ENCODE results near the gene KRT78.
"Not testable (repeated sequence)": the region's sequence is repeated elsewhere in the genome, so short reads cannot be mapped to it uniquely, and the experiment has no call there.

The KRT78 gene

GRCh38 chr12:52848661-52849255, at the start of gene KRT78:
Gene KRT78 (minus strand): TSS chr12:52848994. CDS start chr12:52848930, 64 bp downstream.
- peaks cover 3% of the 10 kb centered on the region for H3K4me1 Mint-ChIP-seq (ENCODE audit: low read depth)
- H3K36me3 Mint-ChIP-seq (ENCODE audit: low read depth), result no peaks in the 10 kb centered on the region
- H3K27me3 Mint-ChIP-seq (ENCODE audit: low read depth), result peaks cover 15% of the 10 kb centered on the region
- H3K27ac Mint-ChIP-seq, result no peak within 1 kb of the TSS
- no peaks in the 10 kb centered on the region for H3K9me3 Mint-ChIP-seq
- no peak within 1 kb of the TSS for H3K4me3 Mint-ChIP-seq

- Mint-ChIP-seq H3K27ac (no peak overlapping the region), H3K27me3 (ENCODE audit: low read depth) (no peaks in the 10 kb centered on the region), H3K36me3 (ENCODE audit: low read depth) (no peaks in the 10 kb centered on the region), H3K4me1 (ENCODE audit: low read depth) (no peaks in the 10 kb centered on the region), H3K9me3 (no peaks in the 10 kb centered on the region), H3K4me3 (no peak overlapping the region)
Measured at GRCh38 chr12:52896190-52897100, 47.7 kb upstream of the KRT78 start.

GRCh38 chr12:52895726-52896189, 47.0 kb upstream of the KRT78 start:
- Mint-ChIP-seq H3K9me3 (no peaks in the 10 kb centered on the region), H3K4me3 (no peak overlapping the region), H3K27me3 (ENCODE audit: low read depth) (no peaks in the 10 kb centered on the region), H3K27ac (no peak overlapping the region), H3K4me1 (ENCODE audit: low read depth) (no peaks in the 10 kb centered on the region), H3K36me3 (ENCODE audit: low read depth) (no peaks in the 10 kb centered on the region)

- no peaks in the 10 kb centered on the region for H3K4me1 Mint-ChIP-seq (ENCODE audit: low read depth)
- H3K4me3 Mint-ChIP-seq, result no peak overlapping the region
- no peaks in the 10 kb centered on the region for H3K9me3 Mint-ChIP-seq
- no peaks in the 10 kb centered on the region for H3K27me3 Mint-ChIP-seq (ENCODE audit: low read depth)
- H3K27ac Mint-ChIP-seq, result no peak overlapping the region
- H3K36me3 Mint-ChIP-seq (ENCODE audit: low read depth), result no peaks in the 10 kb centered on the region
Measured at GRCh38 chr12:52892974-52893373, 44.2 kb upstream of the KRT78 start.

- Mint-ChIP-seq H3K4me1 (ENCODE audit: low read depth) (no peaks in the 10 kb centered on the region), H3K4me3 (no peak overlapping the region), H3K9me3 (no peaks in the 10 kb centered on the region), H3K36me3 (ENCODE audit: low read depth) (no peaks in the 10 kb centered on the region), H3K27ac (no peak overlapping the region), H3K27me3 (ENCODE audit: low read depth) (no peaks in the 10 kb centered on the region)
Measured at GRCh38 chr12:52892207-52892852, 43.5 kb upstream of the KRT78 start.

- H3K4me1 Mint-ChIP-seq (ENCODE audit: low read depth), result no peaks in the 10 kb centered on the region
- H3K27ac Mint-ChIP-seq, result no peak overlapping the region
- H3K9me3 Mint-ChIP-seq, result no peaks in the 10 kb centered on the region
- H3K27me3 Mint-ChIP-seq (ENCODE audit: low read depth), result no peaks in the 10 kb centered on the region
- H3K36me3 Mint-ChIP-seq (ENCODE audit: low read depth), result no peaks in the 10 kb centered on the region
- no peak overlapping the region for H3K4me3 Mint-ChIP-seq
Measured at GRCh38 chr12:52891044-52891443, 42.2 kb upstream of the KRT78 start.

GRCh38 chr12:52890417-52890816, 41.6 kb upstream of the KRT78 start:
- no peaks in the 10 kb centered on the region for H3K36me3 Mint-ChIP-seq (ENCODE audit: low read depth)
- H3K27me3 Mint-ChIP-seq (ENCODE audit: low read depth), result no peaks in the 10 kb centered on the region
- no peaks in the 10 kb centered on the region for H3K9me3 Mint-ChIP-seq
- H3K4me3 Mint-ChIP-seq, result no peak overlapping the region
- H3K27ac Mint-ChIP-seq, result no peak overlapping the region
- H3K4me1 Mint-ChIP-seq (ENCODE audit: low read depth), result no peaks in the 10 kb centered on the region

GRCh38 chr12:52884526-52885293, 35.9 kb upstream of the KRT78 start:
- no peaks in the 10 kb centered on the region for H3K9me3 Mint-ChIP-seq
- no peak overlapping the region for H3K4me3 Mint-ChIP-seq
- H3K36me3 Mint-ChIP-seq (ENCODE audit: low read depth), result no peaks in the 10 kb centered on the region
- H3K27ac Mint-ChIP-seq, result no peak overlapping the region
- peaks cover 6% of the 10 kb centered on the region for H3K4me1 Mint-ChIP-seq (ENCODE audit: low read depth)
- peaks cover 15% of the 10 kb centered on the region for H3K27me3 Mint-ChIP-seq (ENCODE audit: low read depth)

- not testable (repeated sequence) for H3K27ac Mint-ChIP-seq; H3K36me3 Mint-ChIP-seq (ENCODE audit: low read depth); H3K4me1 Mint-ChIP-seq (ENCODE audit: low read depth); H3K9me3 Mint-ChIP-seq
- Mint-ChIP-seq H3K27me3 (ENCODE audit: low read depth) (peaks cover 15% of the 10 kb centered on the region), H3K4me3 (peak overlapping the region; percentile 27)
Measured at GRCh38 chr12:52880499-52880898, 31.7 kb upstream of the KRT78 start.

- Mint-ChIP-seq H3K27ac (no peak overlapping the region), H3K9me3 (no peaks in the 10 kb centered on the region), H3K4me3 (peak overlapping the region; percentile 67), H3K27me3 (ENCODE audit: low read depth) (peaks cover 15% of the 10 kb centered on the region), H3K36me3 (ENCODE audit: low read depth) (no peaks in the 10 kb centered on the region), H3K4me1 (ENCODE audit: low read depth) (peaks cover 6% of the 10 kb centered on the region)
Measured at GRCh38 chr12:52879394-52880351, 30.9 kb upstream of the KRT78 start.

- Mint-ChIP-seq H3K9me3 (no peaks in the 10 kb centered on the region), H3K36me3 (ENCODE audit: low read depth) (no peaks in the 10 kb centered on the region), H3K4me1 (ENCODE audit: low read depth) (peaks cover 11% of the 10 kb centered on the region), H3K27ac (no peak overlapping the region), H3K27me3 (ENCODE audit: low read depth) (peaks cover 15% of the 10 kb centered on the region), H3K4me3 (no peak overlapping the region)
Measured at GRCh38 chr12:52878507-52879393, 30.0 kb upstream of the KRT78 start.

- H3K4me3 Mint-ChIP-seq, result no peak overlapping the region
- peaks cover 23% of the 10 kb centered on the region for H3K27me3 Mint-ChIP-seq (ENCODE audit: low read depth)
- peaks cover 18% of the 10 kb centered on the region for H3K4me1 Mint-ChIP-seq (ENCODE audit: low read depth)
- no peaks in the 10 kb centered on the region for H3K36me3 Mint-ChIP-seq (ENCODE audit: low read depth)
- H3K27ac Mint-ChIP-seq, result no peak overlapping the region
- no peaks in the 10 kb centered on the region for H3K9me3 Mint-ChIP-seq
Measured at GRCh38 chr12:52877242-52877641, 28.4 kb upstream of the KRT78 start.

GRCh38 chr12:52876372-52876771, 27.6 kb upstream of the KRT78 start:
- Mint-ChIP-seq H3K9me3 (no peaks in the 10 kb centered on the region), H3K4me1 (ENCODE audit: low read depth) (peaks cover 18% of the 10 kb centered on the region), H3K27me3 (ENCODE audit: low read depth) (peaks cover 21% of the 10 kb centered on the region), H3K27ac (no peak overlapping the region), H3K36me3 (ENCODE audit: low read depth) (no peaks in the 10 kb centered on the region), H3K4me3 (no peak overlapping the region)

Measured in T-helper 1 cell treated with Interleukin-12 subunit alpha and Interleukin-12 subunit beta and Interleukin-4 antibody, amounts not matched to agents 30 μg/mL and 1 μg/mL, for 36 hours (primary cell).